Fibroblast of lung (primary cell): Measurements from ENCODE around the gene FMN1. TPM values are rescaled to one million over a fixed set of nuclear protein-coding genes. Genes with fewer than 3 reads are reported as not detected.
A peak's percentile ranks its signal among the peaks of the same experiment; 100 is the strongest.

Experiments used
- DNase-seq, 2 donors: peaks; one replicate each; pipeline versions ENCODE4 v3.0.0 to v3.0.0-alpha.2; 2010; ENCODE audit warnings: low read depth in 2 of 2
- H2AFZ ChIP-seq: 2 replicates; pipeline ENCODE4 v1.5.1; 2012; ENCODE audit warnings: low read length, control low read depth, inconsistent platforms
- H3K27ac ChIP-seq: 2 replicates; pipeline ENCODE4 v1.5.1; 2011; ENCODE audit warnings: low read length, control low read depth; ENCODE audit not compliant: insufficient read depth
- H3K27me3 ChIP-seq: 2 replicates; pipeline ENCODE4 v1.5.1; 2011; ENCODE audit warnings: mild to moderate bottlenecking, low read length; ENCODE audit not compliant: control insufficient read depth, insufficient read depth
- H3K36me3 ChIP-seq: 2 replicates; pipeline ENCODE4 v1.5.1; 2011; ENCODE audit warnings: low read length; ENCODE audit not compliant: control insufficient read depth, insufficient read depth
- H3K4me1 ChIP-seq: 2 replicates; pipeline ENCODE4 v1.5.1; 2011; ENCODE audit warnings: low read length; ENCODE audit not compliant: control insufficient read depth, insufficient read depth; ENCODE audit errors: extremely low read depth
- H3K4me2 ChIP-seq: 2 replicates; pipeline ENCODE4 v1.5.1; 2011; ENCODE audit warnings: low read length, control low read depth; ENCODE audit not compliant: insufficient read depth; ENCODE audit errors: extremely low read depth
- H3K4me3 ChIP-seq, 4 experiments: fragments of 200-600 bp in 1 of 4; sonication (generic) in 1 of 4; replicated peaks in 1 of 4; 2 replicates each; pipeline ENCODE4 v1.5.1; 2011 to 2016; ENCODE audit warnings: low read length in 4 of 4, low read depth in 3 of 4, mild to moderate bottlenecking in 3 of 4, control low read depth in 2 of 4, inconsistent platforms in 1 of 4, mixed read lengths in 1 of 4; ENCODE audit not compliant: insufficient read depth in 1 of 4; ENCODE audit errors: control extremely low read depth in 1 of 4
- H3K79me2 ChIP-seq: 2 replicates; pipeline ENCODE4 v1.5.1; 2012; ENCODE audit warnings: mild to moderate bottlenecking, low read length, inconsistent platforms; ENCODE audit not compliant: control insufficient read depth, insufficient read depth
- H3K9ac ChIP-seq: 2 replicates; pipeline ENCODE4 v1.5.1; 2011; ENCODE audit warnings: mild to moderate bottlenecking, low read length, control low read depth; ENCODE audit not compliant: insufficient read depth
- H3K9me3 ChIP-seq: 2 replicates; pipeline ENCODE4 v1.5.1; 2012; ENCODE audit warnings: low read depth, low read length; ENCODE audit not compliant: control insufficient read depth, insufficient read depth
- H4K20me1 ChIP-seq: 2 replicates; pipeline ENCODE4 v1.5.1; 2011; ENCODE audit warnings: low read length; ENCODE audit not compliant: control insufficient read depth, insufficient read depth; ENCODE audit errors: extremely low read depth
- CTCF ChIP-seq, 2 donors: IDR thresholded peaks in 1 of 2; conservative IDR thresholded peaks in 1 of 2; 1 replicate in 1 of 2; 2 replicates in 1 of 2; pipeline ENCODE4 v1.5.1; 2011 to 2012; ENCODE audit warnings: low read length in 2 of 2, control low read depth in 1 of 2, inconsistent platforms in 1 of 2, low read depth in 1 of 2, mild to moderate bottlenecking in 1 of 2
- EZH2 ChIP-seq: IDR thresholded peaks from 2 replicates; pipeline ENCODE4 v1.5.1; 2012; ENCODE audit warnings: low read length, control low read depth, mild to moderate bottlenecking; ENCODE audit errors: missing control alignments
- polyA plus RNA-seq, 2 donors: library from polyadenylated mRNA; depleted of rRNA in 1 of 2; stranded (reverse) in 1 of 2; unstranded in 1 of 2; fragments of >200 nt; gene quantifications; 2 replicates each; pipeline ENCODE4 v1.2.1, GENCODE V29; 2011 to 2012; ENCODE audit warnings: missing spikeins in 1 of 2
- total RNA-seq: library from RNA; depleted of rRNA; stranded (reverse); fragments of >200 nt; gene quantifications from 2 replicates; pipeline ENCODE4 v1.2.1, GENCODE V29; 2014

Gene FMN1
- total and polyA plus RNA-seq, 2 donors (not counting 1 experiment from before 2014, with no cell fraction given), result 7.5 to 43.8 TPM

GRCh38 chr15:33029109-33029652 is 165.3 kb downstream of the FMN1 start:
- TF ChIP-seq CTCF (conservative IDR thresholded peaks at IDR 0.05 in 1 of 2, IDR thresholded peaks at IDR 0.05 in 1 of 2; ENCODE audit: low read depth in 1 of 2, low read length in 2 of 2) (no peak), EZH2 (no peak)
- Histone ChIP-seq H3K27ac (no peak overlapping the region), H3K9ac (no peak overlapping the region), H3K4me1 (peaks cover 10% of the 10 kb centered on the region), H3K4me3 (no peak overlapping the region), H3K4me2 (no peak overlapping the region), H3K79me2 (peaks cover 55% of the 10 kb centered on the region), H4K20me1 (no peaks in the 10 kb centered on the region), H2AFZ (no peak overlapping the region), H3K27me3 (no peaks in the 10 kb centered on the region), H3K36me3 (no peaks in the 10 kb centered on the region), H3K9me3 (no peaks in the 10 kb centered on the region)
- DNase-seq, result peak in 1 of 2 donors; percentile 47

DNA sequence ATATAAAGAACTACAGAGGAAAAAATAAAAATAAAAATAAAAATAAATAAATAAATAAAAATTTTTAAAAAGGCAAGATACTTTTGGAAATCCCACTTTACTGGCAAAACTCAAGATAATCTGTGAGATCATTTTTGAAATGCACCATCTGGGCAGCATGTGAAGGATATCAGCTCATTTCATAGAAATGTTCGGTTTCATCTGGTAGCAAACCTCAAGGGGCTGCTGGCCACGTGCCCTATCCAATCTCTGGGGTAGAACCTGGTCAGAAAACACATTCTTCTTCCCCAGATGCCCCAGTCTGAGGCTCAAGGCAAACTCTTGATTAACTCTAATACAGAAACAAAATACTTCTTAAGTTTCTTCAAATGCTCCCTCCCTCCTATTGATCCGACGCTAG is 166.0 kb downstream of the FMN1 start:
- H3K36me3 ChIP-seq, result no peaks in the 10 kb centered on the region
- H3K4me2 ChIP-seq, result no peak overlapping the region
- TF ChIP-seq CTCF (conservative IDR thresholded peaks at IDR 0.05 in 1 of 2, IDR thresholded peaks at IDR 0.05 in 1 of 2; ENCODE audit: low read depth in 1 of 2, low read length in 2 of 2), result no peak
- TF ChIP-seq EZH2, result no peak
- no peak overlapping the region for H3K9ac ChIP-seq
- DNase-seq, result peak; percentile 25 to 29
- peaks cover 10% of the 10 kb centered on the region for H3K4me1 ChIP-seq
- H3K4me3 ChIP-seq, result no peak overlapping the region
- H2AFZ ChIP-seq, result no peak overlapping the region
- no peaks in the 10 kb centered on the region for H3K27me3 ChIP-seq
- no peaks in the 10 kb centered on the region for H3K9me3 ChIP-seq
- H3K79me2 ChIP-seq, result peaks cover 54% of the 10 kb centered on the region
- no peak overlapping the region for H3K27ac ChIP-seq
- no peaks in the 10 kb centered on the region for H4K20me1 ChIP-seq

- H3K4me1 ChIP-seq, result peaks cover 12% of the 10 kb centered on the region
- no peaks in the 10 kb centered on the region for H3K36me3 ChIP-seq
- H3K4me2 ChIP-seq, result no peak overlapping the region
- no peak overlapping the region for H3K4me3 ChIP-seq
- H3K27ac ChIP-seq, result no peak overlapping the region
- no peak overlapping the region for H3K9ac ChIP-seq
- H3K27me3 ChIP-seq, result no peaks in the 10 kb centered on the region
- no peaks in the 10 kb centered on the region for H4K20me1 ChIP-seq
- no peaks in the 10 kb centered on the region for H3K9me3 ChIP-seq
- no peak overlapping the region for H2AFZ ChIP-seq
- TF ChIP-seq CTCF (conservative IDR thresholded peaks at IDR 0.05 in 1 of 2, IDR thresholded peaks at IDR 0.05 in 1 of 2; ENCODE audit: low read depth in 1 of 2, low read length in 2 of 2), result no peak
- no peak for TF ChIP-seq EZH2
- peaks cover 56% of the 10 kb centered on the region for H3K79me2 ChIP-seq
- DNase-seq, result no peak
Measured at GRCh38 chr15:33027306-33028035, 167.0 kb downstream of the FMN1 start.
